HG03196 (cell line): ENCODE data around the gene TRAF7.

Experiments used
- ATAC-seq: cut with Tn5 transposase; IDR thresholded peaks from one replicate; pipeline ENCODE4 v1.9.1; 2021; ENCODE audit not compliant: unreplicated experiment

The TRAF7 gene

DNA sequence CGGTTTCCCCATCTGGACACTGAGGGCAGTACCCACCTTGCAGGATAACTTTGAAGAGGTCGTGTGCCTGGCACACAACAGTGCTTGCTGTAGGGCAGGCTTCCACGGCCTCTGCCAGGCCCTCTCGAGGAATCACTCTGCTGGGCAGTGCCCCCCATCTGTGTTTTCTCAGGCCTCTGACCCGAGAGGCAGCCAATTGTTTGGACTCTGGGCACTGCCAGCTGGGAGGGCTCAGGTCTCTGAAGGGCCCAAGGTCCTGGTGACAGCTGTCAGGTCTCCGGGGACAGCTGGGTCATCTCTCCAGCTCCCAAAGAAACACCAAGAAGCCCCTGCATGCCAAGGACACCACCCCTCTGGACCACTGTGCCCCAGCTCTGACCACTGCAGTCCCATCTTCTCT lies 8.2 kb upstream of the TRAF7 start:
- ATAC-seq: no peak

DNA sequence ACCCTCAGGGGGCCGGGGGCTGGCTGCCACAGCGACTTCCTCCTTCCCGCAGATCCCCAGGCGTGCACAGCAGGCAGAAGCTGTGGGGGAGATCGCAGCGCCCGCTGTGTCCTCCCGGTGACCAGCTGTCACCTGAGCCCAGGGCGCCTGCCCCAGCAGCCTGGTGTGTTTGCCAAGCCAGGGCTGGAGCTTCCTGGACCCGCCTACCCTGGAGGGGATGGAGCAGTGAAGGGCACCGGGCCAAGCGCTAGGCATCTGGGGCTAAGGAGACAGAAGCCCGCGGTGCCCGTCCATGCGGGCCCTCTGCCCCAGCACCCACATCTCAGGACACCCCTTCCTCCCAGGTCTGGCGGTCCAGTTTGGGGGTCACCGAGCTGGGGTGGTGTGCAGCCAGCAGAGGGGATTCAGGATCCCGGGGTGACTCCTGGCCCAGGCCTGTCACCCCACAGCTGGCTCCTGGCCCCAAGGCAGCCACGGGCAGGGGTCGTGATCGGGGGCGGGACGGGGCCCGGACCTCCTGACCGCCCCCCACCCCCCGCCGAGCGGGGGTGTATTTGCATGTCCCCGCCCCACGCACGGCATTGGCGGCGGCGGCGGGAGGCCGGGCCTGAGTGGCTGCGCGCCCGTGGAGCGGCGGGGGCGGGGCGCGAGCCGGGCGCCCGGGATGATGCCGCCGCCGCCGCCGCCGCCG lies 7.5 kb upstream of the TRAF7 start, which contains the start of gene RAB26:
RAB26 (plus strand) TSS at position 645 of the 691 bp plus-strand sequence. CDS start 159 bp downstream, outside the sequence.
- no peak for ATAC-seq

GRCh38 chr16:2148714-2149629 lies 6.6 kb upstream of the TRAF7 start:
- no peak for ATAC-seq

GRCh38 chr16:2149630-2150417 lies 5.8 kb upstream of the TRAF7 start:
- no peak for ATAC-seq

DNA sequence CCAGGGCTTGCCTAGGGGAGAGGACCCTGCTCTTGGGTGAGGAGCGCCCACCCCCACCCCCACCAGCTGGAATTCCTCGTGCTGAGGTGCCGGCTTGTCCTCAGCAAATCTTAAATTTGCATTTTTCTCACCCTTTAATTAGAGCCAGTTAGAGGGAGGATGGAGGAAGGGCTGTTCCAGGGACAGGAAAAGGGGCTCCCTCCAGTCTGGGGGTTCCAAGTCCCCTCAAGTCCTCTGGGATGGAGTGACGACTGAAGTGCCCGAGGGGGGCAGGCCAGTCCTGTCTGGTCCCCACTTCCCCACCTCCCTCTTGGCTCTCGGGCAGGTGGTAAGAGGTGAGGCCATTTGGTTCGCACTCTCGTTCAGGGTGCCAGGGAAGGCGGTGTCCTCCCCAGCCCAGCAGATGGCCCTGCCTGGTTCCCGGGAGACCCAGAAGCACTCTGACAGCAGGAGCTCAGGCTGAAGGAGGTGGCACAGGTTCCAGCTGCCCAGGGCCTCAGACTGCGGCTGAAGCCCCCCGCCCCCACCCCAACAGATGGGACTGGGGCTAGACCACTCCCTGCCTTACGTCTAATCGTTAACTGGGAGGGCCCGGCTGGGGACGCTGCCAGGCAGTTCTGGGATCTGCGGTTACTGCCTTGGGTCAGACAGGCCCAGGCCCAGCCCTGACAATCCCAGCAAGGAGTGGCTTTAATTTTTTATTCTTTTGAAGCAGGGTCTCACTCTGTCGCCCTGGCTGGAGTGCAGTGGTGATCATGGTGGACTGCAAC lies 5.0 kb upstream of the TRAF7 start:
- ATAC-seq: no peak

DNA sequence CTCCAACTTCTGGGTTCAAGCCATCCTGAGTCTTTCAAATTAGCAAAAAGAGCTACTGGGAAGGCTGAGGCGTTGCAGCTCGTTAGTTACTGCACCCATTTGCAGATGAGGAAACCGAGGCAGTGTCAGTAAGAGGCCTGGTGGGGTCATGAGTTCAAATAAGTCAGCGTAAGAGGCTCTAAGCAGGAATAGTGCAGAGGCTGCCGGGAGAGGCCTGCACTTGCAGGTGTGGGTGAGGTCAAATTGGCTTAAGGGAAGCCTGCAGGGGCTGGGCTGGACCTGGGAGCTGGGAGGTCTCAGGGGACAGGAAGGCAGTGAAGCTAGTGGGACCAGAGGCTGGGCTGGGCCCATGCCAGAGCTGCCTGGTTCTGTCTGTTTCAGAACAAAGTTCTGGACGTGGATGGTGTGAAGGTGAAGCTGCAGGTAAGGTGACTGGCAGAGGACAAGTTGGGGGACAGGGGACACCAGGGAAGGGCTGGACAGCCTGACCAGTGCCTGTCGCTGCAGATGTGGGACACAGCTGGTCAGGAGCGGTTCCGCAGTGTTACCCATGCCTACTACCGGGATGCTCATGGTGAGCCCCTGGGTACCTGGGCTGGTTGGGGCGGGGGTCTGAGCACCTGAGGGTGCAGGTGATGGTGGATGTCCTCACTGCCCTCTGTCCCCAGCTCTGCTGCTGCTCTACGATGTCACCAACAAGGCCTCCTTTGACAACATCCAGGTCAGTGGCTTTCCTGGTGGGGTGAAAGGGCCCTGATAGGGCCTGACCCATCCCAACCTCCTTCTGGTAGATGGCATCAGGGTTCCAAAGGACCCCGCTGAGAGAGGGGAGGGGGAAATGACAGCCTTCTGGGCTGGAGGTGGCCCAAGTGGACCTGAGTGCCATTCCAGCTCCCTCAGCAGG lies 4.1 kb upstream of the TRAF7 start:
- no peak for ATAC-seq

GRCh38 chr16:2152695-2153506 lies 2.7 kb upstream of the TRAF7 start:
- ATAC-seq: no peak

DNA sequence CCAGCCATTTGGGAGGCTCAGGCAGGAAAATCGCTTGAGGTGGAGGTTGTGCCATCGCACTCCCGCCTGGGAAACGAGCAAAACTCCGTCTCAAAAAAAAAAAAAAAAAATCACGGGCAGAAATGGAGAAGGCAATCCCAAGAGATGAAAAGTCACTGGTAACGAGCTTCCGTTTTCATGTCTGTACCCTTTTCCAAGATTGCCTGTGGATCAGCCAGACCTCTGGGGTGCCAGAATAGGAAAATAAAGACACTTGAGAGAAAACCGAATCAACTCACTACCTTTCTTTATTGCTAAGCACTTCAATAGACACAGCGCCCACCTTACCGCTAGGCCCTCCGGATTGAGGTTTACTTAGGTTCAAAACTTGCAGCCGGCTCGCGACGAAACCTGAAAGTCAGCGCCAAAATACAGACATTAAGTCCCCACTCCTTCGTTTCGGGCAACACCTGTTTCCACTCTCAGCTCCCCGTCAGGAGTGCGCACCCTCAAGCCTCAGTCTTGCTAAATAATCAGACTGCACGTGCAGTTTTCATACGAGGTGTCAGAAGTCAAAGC lies 970 bp upstream of the TRAF7 start:
- no peak for ATAC-seq

DNA sequence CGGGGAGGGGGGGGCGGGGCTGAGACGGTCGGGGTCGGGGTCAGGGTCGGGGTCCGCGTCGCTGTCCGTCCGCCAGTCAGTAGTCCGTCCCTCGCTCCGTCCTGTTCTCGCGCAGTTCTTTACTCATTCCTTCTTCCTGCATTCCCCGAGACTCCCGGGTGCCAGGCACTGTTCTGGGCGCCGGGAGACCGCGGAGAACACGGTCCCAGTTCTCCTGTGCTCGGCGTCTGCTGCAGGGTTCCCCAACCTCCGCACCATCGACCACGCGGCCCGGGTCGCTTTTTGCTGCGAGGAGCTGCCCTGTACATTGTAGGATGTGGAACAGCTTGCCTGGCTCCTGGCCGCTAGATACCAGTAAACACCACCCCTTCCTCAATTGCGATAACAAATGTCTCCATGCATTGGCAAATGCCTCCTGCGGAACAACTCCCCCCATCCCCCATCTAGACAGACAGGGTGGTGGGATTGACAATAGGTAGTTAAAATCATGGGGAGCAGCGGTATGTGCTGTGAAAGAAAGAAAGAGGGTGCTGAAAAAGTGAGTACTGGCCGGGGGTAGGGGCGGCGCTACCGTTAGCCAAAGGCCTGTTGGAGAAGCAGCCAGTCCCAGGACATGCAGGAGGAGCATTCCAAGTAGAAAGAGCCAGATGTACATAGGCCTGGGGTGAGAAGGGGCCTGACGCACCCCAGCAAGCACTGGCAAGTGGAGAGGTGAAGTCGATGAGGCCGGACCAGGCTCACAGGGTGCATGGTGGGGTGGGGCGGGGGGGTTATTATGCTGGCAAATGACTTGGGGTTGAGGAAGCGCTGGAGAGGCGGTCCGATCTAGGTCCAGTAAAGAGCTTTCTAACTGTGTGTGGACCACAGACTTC lies 631 bp downstream of the TRAF7 start:
- no peak for ATAC-seq

DNA sequence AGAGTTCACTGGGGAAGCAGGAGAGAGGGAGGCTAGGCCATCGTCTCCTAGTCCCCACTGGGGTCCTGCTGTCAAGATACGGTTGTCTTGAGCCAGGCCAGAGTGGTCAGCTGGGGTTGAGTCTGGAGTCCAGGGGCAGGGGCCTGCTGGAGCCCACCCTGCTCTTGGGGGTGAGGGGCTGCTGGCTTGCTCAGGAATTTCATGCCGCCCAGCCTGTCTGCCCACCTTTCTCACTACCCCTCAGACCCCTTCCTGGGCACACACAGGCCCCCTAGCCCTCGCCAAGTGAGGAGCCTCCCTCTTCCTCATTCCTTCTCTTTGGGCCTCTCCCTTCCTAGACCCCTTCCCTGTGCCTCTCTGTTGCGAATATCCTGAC lies 1.3 kb downstream of the TRAF7 start:
- no peak for ATAC-seq

GRCh38 chr16:2157480-2158261 lies 2.1 kb downstream of the TRAF7 start:
- no peak for ATAC-seq

- ATAC-seq: no peak
Measured at GRCh38 chr16:2158262-2158638, 2.7 kb downstream of the TRAF7 start.

- no peak for ATAC-seq
Measured at GRCh38 chr16:2159175-2159838, 3.7 kb downstream of the TRAF7 start.

GRCh38 chr16:2160915-2161551 lies 5.5 kb downstream of the TRAF7 start:
- ATAC-seq: no peak

DNA sequence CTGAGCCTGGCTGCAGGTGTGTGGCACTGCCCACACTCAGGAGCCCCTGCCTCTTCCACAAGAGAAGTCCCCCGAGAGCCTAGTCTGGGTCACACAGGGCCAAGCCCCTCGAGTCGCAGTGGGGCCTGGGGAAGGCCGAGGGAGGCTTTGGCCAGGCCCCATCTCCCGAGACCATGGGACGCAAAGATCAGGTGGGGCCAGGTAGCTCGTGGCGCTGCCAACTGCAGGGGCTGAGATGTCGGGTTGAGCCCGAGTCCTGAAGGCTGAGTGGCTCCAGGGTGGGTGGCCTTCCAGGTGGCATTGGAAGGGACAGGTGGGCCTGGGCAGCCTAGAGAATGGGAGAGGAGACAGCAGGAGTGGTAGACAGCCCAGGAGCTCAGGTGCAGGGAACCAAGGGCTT lies 6.3 kb downstream of the TRAF7 start:
- no peak for ATAC-seq

DNA sequence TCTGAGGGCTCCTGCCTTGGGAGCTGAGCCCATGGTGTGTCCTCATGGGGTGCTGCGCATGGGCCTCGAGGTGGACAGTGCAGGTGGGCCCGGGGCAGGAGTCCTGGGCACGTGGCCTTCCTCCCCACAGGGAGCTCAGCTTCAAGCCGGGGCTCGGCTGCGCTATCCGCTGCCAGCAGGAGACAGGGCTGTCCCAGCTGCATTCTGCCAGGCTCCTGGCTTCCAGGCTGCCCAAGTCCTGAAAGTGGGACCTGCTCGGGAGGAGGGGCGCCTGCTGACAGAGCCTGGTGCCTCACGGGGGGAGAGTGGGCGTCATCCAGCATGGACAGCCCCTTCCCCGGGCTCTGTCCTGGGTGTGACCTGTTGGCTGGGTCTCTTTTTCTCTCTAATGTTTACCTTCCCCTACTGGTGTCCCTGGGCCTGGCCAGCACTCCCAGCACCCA lies 7.1 kb downstream of the TRAF7 start:
- ATAC-seq: no peak
